GM21390 (cell line): Measurements from ENCODE around the gene GCA.

ENCODE experiments used
- ATAC-seq: cut with Tn5 transposase; IDR thresholded peaks from one replicate; pipeline ENCODE4 v1.9.1; 2021; ENCODE audit not compliant: unreplicated experiment

Gene GCA

GRCh38 chr2:162343824-162344616 lies at the start of gene GCA:
TSS of gene GCA (plus strand) at chr2:162344132. CDS start at chr2:162344249, 117 bp downstream.
- ATAC-seq = peak; percentile 98

GRCh38 chr2:162295009-162295408 lies 48.9 kb upstream of the GCA start:
- ATAC-seq = no peak

GRCh38 chr2:162297925-162298552 lies 45.9 kb upstream of the GCA start:
- peak; percentile 72 for ATAC-seq

GRCh38 chr2:162298669-162299335 lies 45.1 kb upstream of the GCA start:
- ATAC-seq = no peak

- ATAC-seq = no peak
Measured at GRCh38 chr2:162300266-162300665, 43.7 kb upstream of the GCA start.

- ATAC-seq = peak; percentile 78
Measured at GRCh38 chr2:162301151-162301804, 42.7 kb upstream of the GCA start.

- no peak for ATAC-seq
Measured at GRCh38 chr2:162301877-162302276, 42.1 kb upstream of the GCA start.

- no peak for ATAC-seq
Measured at GRCh38 chr2:162305901-162306300, 38.0 kb upstream of the GCA start.

- peak; percentile 66 for ATAC-seq
Measured at GRCh38 chr2:162308747-162309503, 35.0 kb upstream of the GCA start.

GRCh38 chr2:162312853-162313252 lies 31.1 kb upstream of the GCA start:
- ATAC-seq = no peak

GRCh38 chr2:162315938-162316337 lies 28.0 kb upstream of the GCA start:
- no peak for ATAC-seq

- no peak for ATAC-seq
Measured at GRCh38 chr2:162316590-162316989, 27.3 kb upstream of the GCA start.

GRCh38 chr2:162317058-162317742 lies 26.7 kb upstream of the GCA start:
- no peak for ATAC-seq

- ATAC-seq = peak; percentile 8
Measured at GRCh38 chr2:162317861-162318327, 26.0 kb upstream of the GCA start.

GRCh38 chr2:162318328-162319180 lies 25.4 kb upstream of the GCA start, which contains the start of gene IFIH1:
TSS of gene IFIH1 (minus strand) at chr2:162318684. CDS start at chr2:162318307, 377 bp downstream.
- peak; percentile 74 for ATAC-seq

GRCh38 chr2:162320864-162321517 lies 22.9 kb upstream of the GCA start:
- ATAC-seq = no peak

- no peak for ATAC-seq
Measured at GRCh38 chr2:162324953-162325352, 19.0 kb upstream of the GCA start.

- no peak for ATAC-seq
Measured at GRCh38 chr2:162327134-162327769, 16.7 kb upstream of the GCA start.
